Activated T-helper 1 cell treated with anti-CD3 and anti-CD28 coated beads, Interleukin-12 subunit alpha, Interleukin-12 subunit beta, Interleukin-2, Interleukin-4 antibody, amounts not matched to agents 30 ng/mL and 10 ng/mL and 1 ng/mL, durations not matched to agents 14 hours and 24 hours and 36 hours (primary cell): Measurements from ENCODE around the gene ETV5. TPM values are rescaled to one million over a fixed set of nuclear protein-coding genes. Genes with fewer than 3 reads are reported as not detected.

ENCODE experiments used
- DNase-seq: peaks from one replicate; pipeline ENCODE4 v3.0.0; 2021; ENCODE audit warnings: low spot score
- H3K27ac Mint-ChIP-seq: one replicate; pipeline ENCODE4 v1.8.0; 2021; ENCODE audit warnings: mild to moderate bottlenecking, mixed read lengths
- H3K27me3 Mint-ChIP-seq: one replicate; pipeline ENCODE4 v1.8.0; 2022; ENCODE audit warnings: mild to moderate bottlenecking, moderate library complexity, mixed read lengths; ENCODE audit not compliant: insufficient read depth
- H3K36me3 Mint-ChIP-seq: one replicate; pipeline ENCODE4 v1.8.0; 2021; ENCODE audit warnings: low read depth, mixed read lengths
- H3K4me1 Mint-ChIP-seq: one replicate; pipeline ENCODE4 v1.8.0; 2021; ENCODE audit warnings: low read depth, mixed read lengths
- H3K4me3 Mint-ChIP-seq: one replicate; pipeline ENCODE4 v1.8.0; 2021; ENCODE audit warnings: mild to moderate bottlenecking, moderate library complexity, mixed read lengths
- H3K9me3 Mint-ChIP-seq: one replicate; pipeline ENCODE4 v1.8.0; 2021; ENCODE audit warnings: mixed read lengths
- intact Hi-C: fragments of 100-400 bp; cut with micrococcal nuclease; formaldehyde crosslinking; loops from one replicate; pipeline ENCODE4 v1.15.1; 2024
- total RNA-seq: library from RNA; stranded (reverse); gene quantifications from 2 replicates; pipeline ENCODE4 v1.2.3, GENCODE V29; 2022

Gene ETV5
- total RNA-seq, 1 donor from 2014 or later, result 3.3 TPM

GRCh38 chr3:186014866-186015265, 94.0 kb downstream of the ETV5 start:
- no peak for DNase-seq
- intact Hi-C loops, result no loop called here
- Mint-ChIP-seq H3K4me1 (no peaks in the 10 kb centered on the region), H3K27ac (no peak overlapping the region), H3K9me3 (no peaks in the 10 kb centered on the region), H3K36me3 (no peaks in the 10 kb centered on the region), H3K27me3 (peaks cover 9% of the 10 kb centered on the region), H3K4me3 (no peak overlapping the region)

GRCh38 chr3:186013312-186013711, 95.6 kb downstream of the ETV5 start:
- Mint-ChIP-seq H3K36me3 (no peaks in the 10 kb centered on the region), H3K9me3 (no peaks in the 10 kb centered on the region), H3K27me3 (peaks cover 9% of the 10 kb centered on the region), H3K4me1 (no peaks in the 10 kb centered on the region), H3K4me3 (no peak overlapping the region), H3K27ac (no peak overlapping the region)
- intact Hi-C loops, result no loop called here
- no peak for DNase-seq

- Mint-ChIP-seq H3K4me3 (no peak overlapping the region), H3K27me3 (peaks cover 9% of the 10 kb centered on the region), H3K4me1 (no peaks in the 10 kb centered on the region), H3K36me3 (no peaks in the 10 kb centered on the region), H3K9me3 (no peaks in the 10 kb centered on the region), H3K27ac (no peak overlapping the region)
- intact Hi-C loops, result no loop called here
- DNase-seq, result no peak
Measured at GRCh38 chr3:186012137-186012536, 96.8 kb downstream of the ETV5 start.

GRCh38 chr3:186004671-186005070, 104.2 kb downstream of the ETV5 start:
- Mint-ChIP-seq H3K27ac (no peak overlapping the region), H3K9me3 (no peaks in the 10 kb centered on the region), H3K4me3 (no peak overlapping the region), H3K36me3 (no peaks in the 10 kb centered on the region), H3K4me1 (no peaks in the 10 kb centered on the region), H3K27me3 (peaks cover 14% of the 10 kb centered on the region)
- DNase-seq, result no peak
- intact Hi-C loops, result no loop called here

- H3K27me3 Mint-ChIP-seq, result peaks cover 14% of the 10 kb centered on the region
- H3K36me3 Mint-ChIP-seq, result no peaks in the 10 kb centered on the region
- H3K27ac Mint-ChIP-seq, result no peak overlapping the region
- intact Hi-C loops, result no loop called here
- DNase-seq, result no peak
- H3K4me3 Mint-ChIP-seq, result no peak overlapping the region
- no peaks in the 10 kb centered on the region for H3K9me3 Mint-ChIP-seq
- H3K4me1 Mint-ChIP-seq, result no peaks in the 10 kb centered on the region
Measured at GRCh38 chr3:186004209-186004608, 104.7 kb downstream of the ETV5 start.

GRCh38 chr3:186003610-186004009, 105.3 kb downstream of the ETV5 start:
- H3K27me3 Mint-ChIP-seq, result peaks cover 14% of the 10 kb centered on the region
- no peaks in the 10 kb centered on the region for H3K9me3 Mint-ChIP-seq
- H3K4me1 Mint-ChIP-seq, result no peaks in the 10 kb centered on the region
- H3K27ac Mint-ChIP-seq, result no peak overlapping the region
- no peak overlapping the region for H3K4me3 Mint-ChIP-seq
- intact Hi-C loops, result no loop called here
- no peak for DNase-seq
- H3K36me3 Mint-ChIP-seq, result no peaks in the 10 kb centered on the region

- H3K9me3 Mint-ChIP-seq, result no peaks in the 10 kb centered on the region
- peaks cover 16% of the 10 kb centered on the region for H3K27me3 Mint-ChIP-seq
- DNase-seq, result no peak
- no peaks in the 10 kb centered on the region for H3K36me3 Mint-ChIP-seq
- no peak overlapping the region for H3K4me3 Mint-ChIP-seq
- no peak overlapping the region for H3K27ac Mint-ChIP-seq
- H3K4me1 Mint-ChIP-seq, result no peaks in the 10 kb centered on the region
- intact Hi-C loops, result no loop called here
Measured at GRCh38 chr3:186002884-186003472, 105.9 kb downstream of the ETV5 start.

GRCh38 chr3:186001842-186002241, 107.0 kb downstream of the ETV5 start:
- no peak overlapping the region for H3K4me3 Mint-ChIP-seq
- no peaks in the 10 kb centered on the region for H3K9me3 Mint-ChIP-seq
- no peaks in the 10 kb centered on the region for H3K36me3 Mint-ChIP-seq
- DNase-seq, result no peak
- H3K27me3 Mint-ChIP-seq, result peaks cover 19% of the 10 kb centered on the region
- H3K27ac Mint-ChIP-seq, result no peak overlapping the region
- no peaks in the 10 kb centered on the region for H3K4me1 Mint-ChIP-seq
- intact Hi-C loops, result no loop called here

GRCh38 chr3:185999221-185999620, 109.7 kb downstream of the ETV5 start:
- H3K36me3 Mint-ChIP-seq, result no peaks in the 10 kb centered on the region
- H3K27me3 Mint-ChIP-seq, result peaks cover 16% of the 10 kb centered on the region
- H3K9me3 Mint-ChIP-seq, result no peaks in the 10 kb centered on the region
- no peak overlapping the region for H3K4me3 Mint-ChIP-seq
- intact Hi-C loops, result no loop called here
- DNase-seq, result no peak
- H3K27ac Mint-ChIP-seq, result no peak overlapping the region
- no peaks in the 10 kb centered on the region for H3K4me1 Mint-ChIP-seq

GRCh38 chr3:185998136-185998535, 110.8 kb downstream of the ETV5 start:
- H3K9me3 Mint-ChIP-seq, result no peaks in the 10 kb centered on the region
- H3K4me1 Mint-ChIP-seq, result no peaks in the 10 kb centered on the region
- H3K36me3 Mint-ChIP-seq, result no peaks in the 10 kb centered on the region
- peaks cover 7% of the 10 kb centered on the region for H3K27me3 Mint-ChIP-seq
- intact Hi-C loops, result no loop called here
- H3K27ac Mint-ChIP-seq, result no peak overlapping the region
- H3K4me3 Mint-ChIP-seq, result no peak overlapping the region
- no peak for DNase-seq

GRCh38 chr3:185997130-185997529, 111.8 kb downstream of the ETV5 start:
- Mint-ChIP-seq H3K4me3 (no peak overlapping the region), H3K36me3 (no peaks in the 10 kb centered on the region), H3K27ac (no peak overlapping the region), H3K27me3 (peaks cover 11% of the 10 kb centered on the region), H3K4me1 (no peaks in the 10 kb centered on the region), H3K9me3 (no peaks in the 10 kb centered on the region)
- DNase-seq, result no peak
- intact Hi-C loops, result no loop called here

Other genes with a start within 250 kb of the ETV5 start
- gene TRA2B, start 171.1 kb downstream of the ETV5 start, total RNA-seq, result 279 and 312 TPM in 2 replicates